ENCODE results near the gene LRRC51. TPM values are rescaled to one million over a fixed set of nuclear protein-coding genes. Genes with fewer than 3 reads are reported as not detected.

LRRC51 gene
- total RNA-seq, 1 experiment from 2014 or later = 19.6 TPM

DNA sequence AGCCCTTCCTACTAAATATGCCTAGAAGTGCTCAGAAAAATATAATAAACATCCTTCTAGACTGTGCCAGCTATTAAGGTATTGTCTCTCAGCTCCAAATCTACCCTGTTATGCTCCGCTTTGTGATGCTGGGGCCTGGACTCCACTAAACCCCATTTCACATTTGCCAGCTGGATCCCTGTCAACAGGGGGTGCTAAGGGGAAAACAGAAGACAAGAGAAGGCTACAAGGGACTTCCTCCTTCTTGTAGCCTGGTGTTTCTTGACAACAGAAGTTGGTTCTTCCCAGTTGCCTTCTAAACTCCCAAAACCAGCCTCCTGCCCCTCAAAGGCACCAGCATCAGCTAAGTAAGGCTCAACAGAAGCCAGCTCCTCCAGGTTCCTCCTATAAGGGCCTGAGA lies 5.5 kb upstream of the LRRC51 start:
- intact Hi-C loops (cut with micrococcal nuclease; ENCODE audit: unreplicated experiment) = no loop called here
- Histone ChIP-seq H3K27me3 (ENCODE audit: insufficient read depth, low read depth) (no peaks in the 10 kb centered on the region), H3K9me2 (ENCODE audit: insufficient read depth) (no peaks in the 10 kb centered on the region), H4K20me1 (ENCODE audit: insufficient read depth) (peaks cover 7% of the 10 kb centered on the region; the same call in 1 of the 2 replicates), H3K9me3 (ENCODE audit: insufficient read depth, low read depth) (no peaks in the 10 kb centered on the region), H3K4me3 (no peak overlapping the region), H3K27ac (peak overlapping the region; percentile 33; the same call in 1 of the 2 replicates), H2AFZ (no peak overlapping the region), H3K79me2 (ENCODE audit: low read depth) (peaks cover 91% of the 10 kb centered on the region), H3F3A (ENCODE audit: insufficient read depth, low read depth) (peaks cover 48% of the 10 kb centered on the region), H3K36me3 (ENCODE audit: low read depth) (0 out of 2 replicates have a peak, but pooled peaks cover 4% of the 10 kb centered on the region), H3K4me2 (no peak overlapping the region), H3K4me1 (replicated peaks; ENCODE audit: insufficient read depth) (peaks cover 64% of the 10 kb centered on the region)
- ChIA-PET CTCF (no interaction called here), POLR2A (ENCODE audit: unreplicated experiment) (no interaction called here)
- no peak for DNase-seq
- no peak for TF ChIP-seq EZH2 (IDR thresholded peaks at IDR 0.05; ENCODE audit: low read depth)
- TF ChIP-seq CTCF (conservative IDR thresholded peaks at IDR 0.05) = no peak
- no TSS peak for BruUV-seq (replicated peaks)

GRCh38 chr11:72075756-72076155 lies 4.9 kb upstream of the LRRC51 start:
- Histone ChIP-seq H3K4me3 (no peak overlapping the region), H3K9me3 (ENCODE audit: insufficient read depth, low read depth) (no peaks in the 10 kb centered on the region), H3K79me2 (ENCODE audit: low read depth) (peaks cover 85% of the 10 kb centered on the region), H4K20me1 (ENCODE audit: insufficient read depth) (peaks cover 7% of the 10 kb centered on the region; the same call in 1 of the 2 replicates), H2AFZ (no peak overlapping the region), H3F3A (ENCODE audit: insufficient read depth, low read depth) (peaks cover 41% of the 10 kb centered on the region), H3K4me1 (replicated peaks; ENCODE audit: insufficient read depth) (peaks cover 57% of the 10 kb centered on the region), H3K27ac (peak overlapping the region; percentile 33; the same call in 1 of the 2 replicates), H3K36me3 (ENCODE audit: low read depth) (0 out of 2 replicates have a peak, but pooled peaks cover 4% of the 10 kb centered on the region), H3K27me3 (ENCODE audit: insufficient read depth, low read depth) (no peaks in the 10 kb centered on the region), H3K9me2 (ENCODE audit: insufficient read depth) (no peaks in the 10 kb centered on the region), H3K4me2 (no peak overlapping the region)
- POLR2A ChIA-PET (ENCODE audit: unreplicated experiment) = no interaction called here
- CTCF ChIA-PET = no interaction called here
- DNase-seq = no peak
- intact Hi-C loops (cut with micrococcal nuclease; ENCODE audit: unreplicated experiment) = no loop called here
- no TSS peak for BruUV-seq (replicated peaks)
- TF ChIP-seq CTCF (conservative IDR thresholded peaks at IDR 0.05) (no peak), EZH2 (IDR thresholded peaks at IDR 0.05; ENCODE audit: low read depth) (no peak)

GRCh38 chr11:72078477-72078876 lies 2.2 kb upstream of the LRRC51 start:
- H4K20me1 ChIP-seq (ENCODE audit: insufficient read depth) = 0 out of 2 replicates have a peak, but pooled peaks cover 3% of the 10 kb centered on the region
- H3K9me2 ChIP-seq (ENCODE audit: insufficient read depth) = no peaks in the 10 kb centered on the region
- no TSS peak for BruUV-seq (replicated peaks)
- POLR2A ChIA-PET (ENCODE audit: unreplicated experiment) = interaction anchor here (0.6 kb wide), 1 partner anchor 38 kb away, joined by 4 read pairs; no protein-coding TSS in a partner anchor
- peak in 1 of 2 experiments; percentile 56 for DNase-seq
- H3F3A ChIP-seq (ENCODE audit: insufficient read depth, low read depth) = peaks cover 40% of the 10 kb centered on the region
- CTCF ChIA-PET = interaction anchor here (1.6 kb wide), 1 partner anchor 53 kb away, joined by 15 read pairs; no protein-coding TSS in a partner anchor
- intact Hi-C loops (cut with micrococcal nuclease; ENCODE audit: unreplicated experiment) = no loop called here
- H3K4me3 ChIP-seq = peak overlapping the region; percentile 92
- H2AFZ ChIP-seq = peak overlapping the region; percentile 80; the same call in 1 of the 2 replicates
- peaks cover 65% of the 10 kb centered on the region for H3K79me2 ChIP-seq (ENCODE audit: low read depth)
- H3K4me2 ChIP-seq = peak overlapping the region; percentile 96
- 0 out of 2 replicates have a peak, but pooled peaks cover 4% of the 10 kb centered on the region for H3K36me3 ChIP-seq (ENCODE audit: low read depth)
- TF ChIP-seq CTCF (conservative IDR thresholded peaks at IDR 0.05) = no peak
- TF ChIP-seq EZH2 (IDR thresholded peaks at IDR 0.05; ENCODE audit: low read depth) = no peak
- H3K27ac ChIP-seq = peak overlapping the region; percentile 50
- H3K4me1 ChIP-seq (replicated peaks; ENCODE audit: insufficient read depth) = peaks cover 52% of the 10 kb centered on the region
- H3K27me3 ChIP-seq (ENCODE audit: insufficient read depth, low read depth) = no peaks in the 10 kb centered on the region
- no peaks in the 10 kb centered on the region for H3K9me3 ChIP-seq (ENCODE audit: insufficient read depth, low read depth)

Measured in PC-9 (cell line).